NB4 (cell line): Measurements from ENCODE around the gene KCNJ12.

Experiments used
- DNase-seq: peaks from one replicate; pipeline ENCODE4 v3.0.0; 2010; ENCODE audit warnings: low read depth
- H3K4me3 ChIP-seq: one replicate; pipeline ENCODE4 v1.5.1; 2011; ENCODE audit warnings: mild to moderate bottlenecking, low read depth, low read length, moderate library complexity
- MYC ChIP-seq: IDR thresholded peaks from 2 replicates; pipeline ENCODE4 v1.6.1; 2011; ENCODE audit warnings: low read depth, low read length
- POLR2A ChIP-seq: IDR thresholded peaks from 2 replicates; pipeline ENCODE4 v1.6.1; 2011; ENCODE audit warnings: mild to moderate bottlenecking; ENCODE audit not compliant: insufficient read length; ENCODE audit errors: extremely low read depth
- TF ChIP-seq, protein P1 (sequence below): IDR thresholded peaks from one replicate; pipeline ENCODE4 v1.5.1; 2012; ENCODE audit warnings: low read depth, low read length
- TF ChIP-seq, protein P2 (sequence below): IDR thresholded peaks from 2 replicates; pipeline ENCODE4 v1.6.1; 2011; ENCODE audit warnings: low read depth, low read length

KCNJ12 gene

DNA sequence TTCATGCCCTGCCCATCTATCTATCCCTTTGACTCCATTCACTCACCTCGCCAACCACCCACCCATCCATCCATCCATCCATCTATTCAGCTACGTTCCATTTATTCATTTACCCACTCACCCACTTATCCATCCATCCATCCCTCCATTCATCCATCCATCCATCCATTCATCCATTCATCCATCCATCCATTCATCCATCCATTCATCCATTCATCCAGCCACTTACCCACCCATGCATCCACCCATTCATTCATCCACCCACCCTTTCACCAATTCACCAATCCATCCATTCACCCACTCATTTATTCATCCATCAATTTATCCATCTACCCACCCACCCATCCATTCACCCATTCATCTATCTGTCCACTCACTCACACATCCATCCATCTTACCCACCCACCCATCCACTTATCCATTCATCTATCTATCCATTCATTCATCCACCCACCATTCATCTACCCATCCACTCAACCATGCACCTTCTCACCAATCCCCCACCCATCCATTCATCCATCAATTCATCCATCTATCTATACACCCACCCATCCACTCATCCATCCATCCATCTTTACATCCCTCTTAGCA is 19.5 kb upstream of the KCNJ12 start:
- DNase-seq, result no peak
- H3K4me3 ChIP-seq, result no peak overlapping the region
- TF ChIP-seq, protein P1, sequence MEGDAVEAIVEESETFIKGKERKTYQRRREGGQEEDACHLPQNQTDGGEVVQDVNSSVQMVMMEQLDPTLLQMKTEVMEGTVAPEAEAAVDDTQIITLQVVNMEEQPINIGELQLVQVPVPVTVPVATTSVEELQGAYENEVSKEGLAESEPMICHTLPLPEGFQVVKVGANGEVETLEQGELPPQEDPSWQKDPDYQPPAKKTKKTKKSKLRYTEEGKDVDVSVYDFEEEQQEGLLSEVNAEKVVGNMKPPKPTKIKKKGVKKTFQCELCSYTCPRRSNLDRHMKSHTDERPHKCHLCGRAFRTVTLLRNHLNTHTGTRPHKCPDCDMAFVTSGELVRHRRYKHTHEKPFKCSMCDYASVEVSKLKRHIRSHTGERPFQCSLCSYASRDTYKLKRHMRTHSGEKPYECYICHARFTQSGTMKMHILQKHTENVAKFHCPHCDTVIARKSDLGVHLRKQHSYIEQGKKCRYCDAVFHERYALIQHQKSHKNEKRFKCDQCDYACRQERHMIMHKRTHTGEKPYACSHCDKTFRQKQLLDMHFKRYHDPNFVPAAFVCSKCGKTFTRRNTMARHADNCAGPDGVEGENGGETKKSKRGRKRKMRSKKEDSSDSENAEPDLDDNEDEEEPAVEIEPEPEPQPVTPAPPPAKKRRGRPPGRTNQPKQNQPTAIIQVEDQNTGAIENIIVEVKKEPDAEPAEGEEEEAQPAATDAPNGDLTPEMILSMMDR, result no peak
- TF ChIP-seq, protein P2, sequence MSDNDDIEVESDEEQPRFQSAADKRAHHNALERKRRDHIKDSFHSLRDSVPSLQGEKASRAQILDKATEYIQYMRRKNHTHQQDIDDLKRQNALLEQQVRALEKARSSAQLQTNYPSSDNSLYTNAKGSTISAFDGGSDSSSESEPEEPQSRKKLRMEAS, result no peak
- TF ChIP-seq POLR2A, result no peak
- no peak for TF ChIP-seq MYC

DNA sequence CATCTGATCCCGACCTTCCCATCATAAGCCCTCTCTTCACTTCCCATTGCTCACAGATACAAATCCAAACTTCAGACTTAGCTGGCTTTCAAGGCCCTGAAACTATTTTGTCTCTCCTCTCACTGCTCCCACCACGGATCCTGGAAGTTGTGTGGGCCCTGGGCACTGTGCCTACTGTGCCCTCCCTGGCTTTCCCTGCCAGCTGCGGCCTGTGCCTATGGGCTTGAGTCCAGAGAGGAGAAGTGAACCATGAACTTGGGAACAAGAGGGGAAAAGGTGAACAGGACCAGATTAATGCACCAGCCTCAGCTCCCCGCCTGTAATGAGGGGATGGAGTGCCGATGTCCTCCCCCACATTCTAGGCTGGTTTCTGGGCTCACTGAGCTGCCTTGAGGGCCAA is 18.9 kb upstream of the KCNJ12 start:
- TF ChIP-seq, protein P1, result no peak
- TF ChIP-seq MYC, result no peak
- TF ChIP-seq POLR2A, result no peak
- TF ChIP-seq, protein P2, result no peak
- no peak overlapping the region for H3K4me3 ChIP-seq
- no peak for DNase-seq

DNA sequence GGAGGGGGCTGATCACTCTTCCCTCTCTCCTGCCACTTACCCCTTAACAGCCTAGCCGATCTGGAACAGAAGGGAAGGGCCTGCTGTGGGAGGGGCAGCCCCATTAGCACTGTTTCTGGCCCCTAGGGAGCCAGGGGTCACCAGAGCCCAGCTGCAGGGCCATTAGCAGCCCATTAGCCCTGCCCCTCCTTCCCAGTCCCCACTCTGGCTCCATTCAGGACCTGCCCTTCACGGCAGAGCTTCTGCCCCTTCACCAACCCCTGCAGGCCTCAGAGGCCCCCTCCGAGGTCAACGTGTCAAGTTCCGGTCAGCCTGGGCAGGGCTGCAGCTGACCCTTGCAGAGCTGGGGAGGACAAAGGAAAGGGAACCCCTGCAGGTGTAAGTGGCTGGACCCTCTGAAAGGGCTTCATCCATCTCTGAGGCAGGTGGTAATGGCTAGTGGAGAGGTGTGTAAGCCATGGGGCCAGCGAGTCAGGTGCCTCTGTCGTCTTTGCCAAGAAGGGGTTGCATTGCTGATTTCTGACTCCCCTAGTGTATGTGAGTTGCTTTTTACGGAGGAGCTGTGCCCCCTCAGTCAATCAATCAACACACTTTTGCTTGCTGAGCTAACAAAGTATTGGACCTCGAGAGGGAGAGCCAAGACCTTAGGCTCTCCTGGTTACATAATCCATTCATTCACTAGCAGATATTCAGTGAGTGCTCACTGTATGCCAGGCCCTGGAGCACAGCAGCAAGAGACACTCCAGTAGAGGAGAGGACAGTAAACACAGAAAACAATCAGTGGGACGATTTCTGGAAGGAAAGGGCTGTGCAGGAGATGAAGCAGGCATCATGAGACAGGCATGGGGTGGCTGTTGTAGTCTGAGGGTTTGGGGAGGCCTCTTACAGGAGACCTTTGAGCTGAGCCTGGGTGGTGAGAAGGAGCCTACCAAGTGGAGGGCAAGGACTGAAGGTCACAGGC is 18.2 kb upstream of the KCNJ12 start:
- H3K4me3 ChIP-seq, result no peak overlapping the region
- TF ChIP-seq POLR2A (no peak), MYC (no peak)
- TF ChIP-seq, protein P2, result no peak
- TF ChIP-seq, protein P1, result no peak
- DNase-seq, result no peak

DNA sequence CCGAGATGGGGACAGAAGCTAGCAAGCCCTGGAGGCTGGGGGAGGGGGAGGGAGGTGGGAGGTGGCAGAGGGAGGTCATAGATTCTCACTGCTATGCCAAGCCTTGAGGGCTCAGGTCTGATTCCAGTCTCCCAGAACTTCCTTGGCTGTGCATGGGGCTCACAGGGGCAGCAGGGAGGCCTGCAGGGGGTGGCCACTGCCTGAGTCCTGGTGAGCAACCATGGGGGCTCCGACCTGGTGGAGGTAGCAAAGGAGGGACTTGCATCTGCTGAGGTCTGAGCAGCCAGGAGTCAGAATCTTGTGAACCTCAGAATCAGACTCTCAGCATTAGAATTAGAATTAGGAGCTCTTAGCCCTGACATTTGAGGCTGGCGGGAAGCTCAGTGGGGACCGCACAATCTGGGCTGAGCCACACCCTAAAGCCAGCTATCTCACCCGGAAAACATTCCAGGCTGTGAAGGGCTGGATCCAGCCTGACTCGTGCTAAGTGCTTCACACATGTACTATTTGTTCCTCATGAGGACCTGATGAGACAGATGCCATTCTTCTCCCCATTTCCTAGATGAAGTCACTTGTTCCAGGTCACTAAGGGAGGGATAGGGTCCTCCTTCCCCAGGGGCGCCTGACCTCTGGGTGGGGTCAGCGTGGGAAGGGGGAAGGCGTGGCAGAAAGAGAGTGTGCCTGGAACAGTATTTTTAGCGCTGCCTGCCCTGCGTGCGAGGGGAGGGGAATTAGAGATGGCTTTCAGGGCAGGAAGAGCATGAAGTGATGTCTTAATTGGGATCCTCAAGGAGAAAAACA is 17.3 kb upstream of the KCNJ12 start:
- TF ChIP-seq, protein P1, result no peak
- TF ChIP-seq, protein P2, result no peak
- TF ChIP-seq MYC (no peak), POLR2A (no peak)
- DNase-seq, result no peak
- no peak overlapping the region for H3K4me3 ChIP-seq

DNA sequence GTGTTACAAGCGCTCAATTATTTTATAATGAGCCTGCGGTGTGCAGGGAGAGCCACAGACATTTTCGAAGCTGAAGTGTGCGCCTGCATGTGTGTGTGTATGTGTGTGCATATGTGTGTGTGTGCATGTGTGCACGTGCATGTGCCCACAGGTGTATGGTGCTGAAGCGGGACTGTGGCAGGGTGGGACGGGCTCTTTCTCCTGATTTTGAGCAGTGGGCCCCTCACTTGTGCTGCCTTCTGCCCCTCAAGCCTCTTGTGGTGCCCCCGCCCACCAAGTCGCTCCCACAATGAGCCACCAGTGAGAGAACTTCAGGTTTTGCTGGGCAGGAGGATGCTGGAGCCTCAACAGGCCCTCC is 16.7 kb upstream of the KCNJ12 start:
- no peak for DNase-seq
- TF ChIP-seq POLR2A, result no peak
- TF ChIP-seq, protein P1, result no peak
- TF ChIP-seq, protein P2, result no peak
- TF ChIP-seq MYC, result no peak
- no peak overlapping the region for H3K4me3 ChIP-seq
